SK-N-MC (cell line): ENCODE measurements around the gene DDC.
"Not testable (repeated sequence)": the region's sequence is repeated elsewhere in the genome, so short reads cannot be mapped to it uniquely, and the experiment has no call there.

Experiments
- EZH2 ChIP-seq: fragments of 200-600 bp; sonication (generic); IDR thresholded peaks from one replicate; pipeline ENCODE4 v1.6.1; 2017; ENCODE audit warnings: antibody characterized with exemption
- POLR2AphosphoS5 ChIP-seq: IDR thresholded peaks from 2 replicates; pipeline ENCODE4 v1.6.1; 2012; ENCODE audit warnings: mild to moderate bottlenecking, low read depth, low read length, borderline replicate concordance

DNA sequence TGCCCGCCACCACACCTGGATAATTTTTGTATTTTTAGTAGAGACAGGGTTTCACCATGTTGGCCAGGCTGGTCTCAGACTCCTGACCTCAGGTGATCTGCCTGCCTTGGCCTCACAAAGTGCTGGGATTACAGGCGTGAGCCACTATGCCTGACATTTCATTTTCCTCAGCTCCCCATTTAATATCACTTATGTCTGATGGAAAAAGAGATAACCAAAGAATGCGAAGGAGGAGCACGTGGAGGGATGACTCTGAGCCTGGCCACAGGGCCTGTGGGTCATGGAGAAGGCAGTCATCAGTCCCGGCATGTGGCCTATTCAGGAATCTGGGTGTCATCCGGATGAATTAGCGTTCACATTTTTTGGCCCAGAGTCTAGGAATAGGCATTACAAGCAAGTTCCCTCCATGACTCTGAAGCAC, 29.9 kb downstream of the DDC start:
- not testable (repeated sequence) for TF ChIP-seq EZH2, POLR2AphosphoS5
